Activated CD4-positive, alpha-beta T cell treated with anti-CD3 and anti-CD28 coated beads, Interleukin-10, Interleukin-2, amounts not matched to agents 100 ng/mL and 50 ng/mL, durations not matched to agents 16 hours and 8 hours (primary cell): ENCODE data around the gene AFAP1L1.
A peak's percentile ranks its signal among the peaks of the same experiment; 100 is the strongest.

Experiments used
- DNase-seq: peaks from one replicate; pipeline ENCODE4 v3.0.0-alpha.2; 2020

Gene AFAP1L1

DNA sequence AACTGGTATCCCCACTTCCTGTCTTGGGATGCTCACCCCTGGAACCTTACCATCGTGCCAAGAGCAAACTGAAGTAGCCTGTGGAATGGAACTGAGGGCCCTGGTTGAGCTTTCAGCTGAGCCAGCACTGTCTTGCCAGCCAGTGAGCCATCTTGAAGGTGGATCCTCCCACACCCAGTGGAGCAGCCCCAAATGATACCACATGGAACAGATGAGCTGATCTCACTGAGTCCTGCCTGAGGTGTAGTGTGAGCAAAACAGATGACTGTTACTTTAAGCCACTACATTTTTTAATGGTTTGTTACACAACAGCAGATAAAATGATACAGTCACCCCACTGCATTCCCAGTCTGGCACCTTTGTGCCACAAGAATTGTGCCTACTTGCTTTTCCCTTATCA is 84.0 kb downstream of the AFAP1L1 start:
- peak; percentile 49 for DNase-seq

DNA sequence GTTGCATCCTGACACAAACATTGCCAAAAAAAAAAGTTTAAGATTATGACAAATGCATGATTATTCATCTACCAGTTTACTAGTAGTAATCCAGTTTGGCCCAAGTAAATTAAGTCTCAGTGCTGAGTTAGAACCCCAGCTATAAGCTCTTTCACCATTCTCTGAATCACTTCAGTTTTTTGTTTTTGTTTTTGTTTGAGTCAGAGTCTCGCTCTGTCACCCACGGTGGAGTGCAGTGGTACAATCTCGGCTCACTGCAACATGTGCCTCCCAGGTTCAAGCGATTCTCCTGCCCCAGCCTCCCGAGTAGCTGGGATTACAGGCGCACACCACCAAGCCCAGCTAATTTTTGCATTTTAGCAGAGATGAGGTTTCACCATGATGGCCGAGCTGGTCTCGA is 84.7 kb downstream of the AFAP1L1 start:
- peak; percentile 68 for DNase-seq

DNA sequence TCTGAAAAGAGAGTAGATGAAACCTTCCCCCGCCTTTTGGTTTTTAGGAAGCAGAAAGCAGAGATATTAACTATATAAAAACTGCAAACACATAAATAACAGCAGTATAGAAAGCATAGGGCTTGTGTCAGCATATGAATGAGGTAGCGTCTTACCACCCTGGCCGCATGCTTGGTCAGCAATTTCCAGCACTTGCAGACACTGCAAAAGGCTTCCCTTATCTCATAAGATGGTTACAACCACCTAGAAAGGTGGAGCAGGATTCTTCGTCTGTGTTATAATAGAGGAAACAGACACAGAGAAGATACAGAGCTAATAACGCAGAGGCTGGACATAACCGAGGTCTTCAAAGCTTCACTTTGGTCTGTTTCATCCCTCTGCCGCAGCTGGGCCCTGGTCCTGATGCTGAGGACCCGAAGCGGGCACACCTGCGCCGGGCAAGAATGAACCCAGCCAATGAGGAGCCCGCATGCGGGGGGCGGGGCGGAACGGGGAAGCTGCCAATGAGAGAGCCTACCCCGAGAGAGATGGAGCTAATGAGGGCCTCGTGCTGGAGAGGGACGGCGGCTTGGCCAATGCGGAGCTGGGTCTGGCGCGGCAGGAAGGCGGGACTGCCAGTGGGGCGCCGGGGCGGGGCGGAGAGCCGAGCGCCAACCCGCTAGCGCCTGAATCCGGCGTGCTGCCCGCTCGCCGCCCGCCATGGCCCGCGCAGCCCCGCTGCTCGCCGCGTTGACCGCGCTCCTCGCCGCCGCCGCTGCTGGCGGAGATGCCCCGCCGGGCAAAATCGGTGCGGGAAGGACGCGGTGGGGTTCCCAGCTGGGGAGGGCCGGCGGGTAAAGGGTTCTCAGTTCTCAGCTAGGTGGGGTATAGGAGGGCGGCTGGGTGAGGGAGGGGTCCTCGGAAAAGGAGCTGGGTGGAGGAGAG is 86.0 kb downstream of the AFAP1L1 start, which contains the start of gene PCYOX1L:
Gene PCYOX1L (plus strand): TSS at position 677 of the 924 bp plus-strand sequence. CDS start 23 bp downstream, at position 700.
- peak; percentile 98 for DNase-seq

- DNase-seq = peak; percentile 49
Observed at GRCh38 chr5:149358294-149358651, 86.6 kb downstream of the AFAP1L1 start.

GRCh38 chr5:149358868-149359495 is 87.3 kb downstream of the AFAP1L1 start:
- DNase-seq = no peak

GRCh38 chr5:149360272-149360671 is 88.6 kb downstream of the AFAP1L1 start:
- no peak for DNase-seq

GRCh38 chr5:149362541-149362940 is 90.9 kb downstream of the AFAP1L1 start:
- DNase-seq = no peak

- no peak for DNase-seq
Observed at GRCh38 chr5:149363358-149363757, 91.7 kb downstream of the AFAP1L1 start.

DNA sequence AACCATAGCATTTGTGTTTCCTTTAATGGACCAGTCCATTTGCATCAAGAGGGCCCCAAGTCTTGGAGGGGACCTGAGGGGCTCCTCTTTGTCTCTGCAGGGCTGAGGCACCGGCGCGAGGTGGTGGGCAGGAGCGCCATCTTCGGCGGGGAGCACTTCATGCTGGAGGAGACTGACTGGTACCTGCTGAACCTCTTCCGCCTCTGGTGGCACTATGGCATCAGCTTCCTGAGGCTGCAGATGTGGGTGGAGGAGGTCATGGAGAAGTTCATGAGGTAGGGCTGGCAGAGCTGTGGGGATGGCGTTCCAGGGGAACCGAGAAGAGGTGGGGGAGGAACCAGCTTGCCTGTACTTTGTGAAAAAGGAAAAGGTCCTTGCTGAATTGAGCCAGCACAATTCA is 92.3 kb downstream of the AFAP1L1 start:
- DNase-seq = no peak

GRCh38 chr5:149364719-149365118 is 93.1 kb downstream of the AFAP1L1 start:
- DNase-seq = no peak

- DNase-seq = no peak
Observed at GRCh38 chr5:149365418-149365817, 93.8 kb downstream of the AFAP1L1 start.

- DNase-seq = no peak
Observed at GRCh38 chr5:149366169-149366729, 94.6 kb downstream of the AFAP1L1 start.

DNA sequence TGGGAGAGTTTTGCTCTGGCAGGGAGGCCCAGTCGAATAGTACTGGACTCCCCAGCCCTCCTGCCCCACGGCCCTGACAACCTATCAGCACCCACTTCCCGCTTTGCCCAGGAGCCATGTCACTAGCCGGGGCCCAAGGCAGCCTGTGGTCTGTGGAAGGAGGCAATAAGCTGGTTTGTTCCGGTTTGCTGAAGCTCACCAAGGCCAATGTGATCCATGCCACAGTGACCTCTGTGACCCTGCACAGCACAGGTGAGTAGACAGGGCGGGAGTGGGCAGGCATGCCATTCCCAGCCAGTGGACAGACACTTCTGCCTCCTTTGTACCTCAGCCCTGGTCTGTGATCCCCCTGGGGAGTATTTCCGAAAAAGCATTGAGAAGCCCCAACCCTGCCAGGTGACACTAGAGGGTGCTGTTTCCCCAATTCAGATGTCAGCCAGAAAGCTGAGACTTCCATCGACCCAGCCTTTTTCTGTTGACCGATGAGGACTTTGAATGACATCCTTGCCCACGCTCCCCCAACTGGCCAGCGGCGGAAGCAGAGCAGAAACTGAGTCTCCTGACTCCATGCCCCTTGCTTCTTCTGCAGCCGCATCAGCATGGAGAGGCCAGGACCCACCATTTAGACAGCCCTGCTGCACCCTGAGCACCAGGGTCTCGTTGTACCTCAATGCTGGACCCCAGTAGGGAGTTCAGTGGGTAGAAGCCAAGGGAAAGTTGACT is 95.8 kb downstream of the AFAP1L1 start:
- peak; percentile 60 for DNase-seq

DNA sequence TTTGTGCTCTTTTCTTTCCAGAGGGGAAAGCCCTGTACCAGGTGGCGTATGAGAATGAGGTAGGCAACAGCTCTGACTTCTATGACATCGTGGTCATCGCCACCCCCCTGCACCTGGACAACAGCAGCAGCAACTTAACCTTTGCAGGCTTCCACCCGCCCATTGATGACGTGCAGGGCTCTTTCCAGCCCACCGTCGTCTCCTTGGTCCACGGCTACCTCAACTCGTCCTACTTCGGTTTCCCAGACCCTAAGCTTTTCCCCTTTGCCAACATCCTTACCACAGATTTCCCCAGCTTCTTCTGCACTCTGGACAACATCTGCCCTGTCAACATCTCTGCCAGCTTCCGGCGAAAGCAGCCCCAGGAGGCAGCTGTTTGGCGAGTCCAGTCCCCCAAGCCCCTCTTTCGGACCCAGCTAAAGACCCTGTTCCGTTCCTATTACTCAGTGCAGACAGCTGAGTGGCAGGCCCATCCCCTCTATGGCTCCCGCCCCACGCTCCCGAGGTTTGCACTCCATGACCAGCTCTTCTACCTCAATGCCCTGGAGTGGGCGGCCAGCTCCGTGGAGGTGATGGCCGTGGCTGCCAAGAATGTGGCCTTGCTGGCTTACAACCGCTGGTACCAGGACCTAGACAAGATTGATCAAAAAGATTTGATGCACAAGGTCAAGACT is 96.5 kb downstream of the AFAP1L1 start:
- no peak for DNase-seq

DNA sequence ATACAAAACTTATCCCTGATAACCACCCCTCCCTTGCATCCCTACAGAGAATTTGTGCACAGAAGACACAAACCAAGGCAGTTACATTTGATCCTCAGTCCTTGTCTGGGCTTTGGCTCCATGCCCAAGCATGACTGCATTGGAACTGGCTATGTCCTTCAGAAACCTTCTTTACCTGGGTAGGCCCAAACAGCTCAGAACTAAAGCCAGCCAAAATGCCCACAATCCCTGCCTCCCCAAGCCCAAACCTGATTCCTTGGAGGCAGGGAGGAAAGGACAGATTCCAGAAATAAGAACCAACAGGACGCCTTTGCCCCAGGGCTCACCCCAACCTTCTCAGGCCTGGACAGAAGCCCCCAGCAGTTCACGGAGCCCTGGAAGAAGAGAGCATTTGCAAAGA is 99.2 kb downstream of the AFAP1L1 start:
- no peak for DNase-seq

DNA sequence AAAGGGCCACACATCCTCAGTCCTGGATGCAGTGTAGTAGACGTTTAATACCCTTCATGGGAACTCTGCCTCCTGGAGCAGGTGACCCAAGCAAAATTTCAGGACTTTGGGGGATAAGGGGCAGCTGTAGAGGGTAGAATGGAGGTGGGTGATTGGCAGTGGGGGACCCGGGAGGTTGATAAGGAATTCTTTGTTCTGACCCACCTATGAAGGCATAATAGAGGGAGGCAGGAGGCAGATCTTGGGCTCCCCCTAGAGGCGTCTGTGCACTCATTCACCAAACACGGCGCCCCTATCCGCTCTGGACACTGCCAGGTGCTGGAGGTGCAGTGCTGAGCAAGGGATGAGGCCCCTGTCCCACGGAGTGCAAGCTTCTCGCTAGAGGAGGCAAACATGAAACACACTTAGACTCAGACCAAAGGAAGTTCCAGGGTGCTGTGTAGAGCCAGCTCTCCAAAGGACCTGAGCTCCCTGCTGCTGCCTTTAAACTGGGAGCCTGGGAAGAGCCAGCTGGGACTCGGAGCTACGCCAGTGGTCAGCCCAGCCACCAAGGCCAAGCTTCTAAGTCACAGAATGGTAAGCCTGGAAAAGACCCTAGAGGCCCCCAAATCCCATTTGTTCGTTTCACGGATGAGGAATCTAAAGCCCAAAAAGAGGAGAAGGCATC is 99.8 kb downstream of the AFAP1L1 start:
- DNase-seq = peak; percentile 70

DNA sequence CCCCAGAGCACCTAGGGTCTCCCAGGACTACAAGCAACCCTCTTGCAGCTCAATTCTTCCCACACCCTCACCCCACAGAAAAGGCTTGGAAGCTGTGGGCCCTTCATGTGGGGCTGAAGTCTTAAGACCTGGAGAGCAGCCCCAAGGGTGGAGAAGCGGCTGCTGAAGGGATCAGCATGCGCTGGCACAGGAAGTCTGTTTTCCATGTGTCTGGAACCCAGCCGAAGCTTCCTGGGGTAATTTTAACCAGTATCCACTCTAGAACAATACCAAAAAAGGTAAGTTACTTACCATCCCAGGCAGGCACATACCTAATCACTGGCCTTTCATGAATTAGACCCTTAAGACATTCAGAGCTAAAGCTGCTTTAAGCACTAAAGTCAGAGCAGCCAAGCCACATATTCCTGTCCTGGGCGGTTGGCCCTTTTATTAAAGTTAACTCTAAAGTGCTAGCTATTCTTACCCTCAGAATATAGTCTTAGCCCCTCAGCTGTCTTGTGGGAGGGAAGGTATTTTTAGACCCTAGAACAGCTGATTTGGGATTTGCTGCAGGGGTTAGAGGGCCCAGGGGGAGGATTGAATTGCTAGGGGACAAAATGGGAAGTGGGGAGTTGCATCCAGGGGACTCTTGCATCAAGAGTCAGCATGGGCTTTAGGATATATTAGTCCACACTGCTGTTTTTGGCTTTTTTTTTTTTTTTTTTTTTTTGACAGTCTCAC is 100.6 kb downstream of the AFAP1L1 start:
- no peak for DNase-seq

GRCh38 chr5:149372932-149373331 is 101.3 kb downstream of the AFAP1L1 start:
- DNase-seq = no peak

DNA sequence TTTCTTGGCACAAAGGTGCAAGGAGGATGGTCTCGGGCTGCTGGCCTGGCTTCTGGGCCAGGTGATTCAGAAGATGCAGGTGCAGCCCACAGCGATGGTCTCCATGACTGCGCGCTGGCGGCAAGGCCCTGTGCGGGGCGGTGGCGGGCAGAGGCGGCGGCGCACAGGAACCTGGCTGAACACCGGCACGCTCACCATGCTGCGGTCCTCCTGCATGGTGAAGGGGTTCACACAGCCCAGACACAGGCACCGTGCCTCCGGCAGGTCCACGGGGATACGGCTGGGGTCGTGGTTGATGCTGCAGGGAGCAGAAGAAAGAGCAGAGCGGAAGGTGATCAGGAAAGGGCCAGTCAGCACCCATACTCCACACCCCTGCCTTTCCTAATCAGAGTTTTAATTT is 102.6 kb downstream of the AFAP1L1 start:
- DNase-seq = no peak

DNA sequence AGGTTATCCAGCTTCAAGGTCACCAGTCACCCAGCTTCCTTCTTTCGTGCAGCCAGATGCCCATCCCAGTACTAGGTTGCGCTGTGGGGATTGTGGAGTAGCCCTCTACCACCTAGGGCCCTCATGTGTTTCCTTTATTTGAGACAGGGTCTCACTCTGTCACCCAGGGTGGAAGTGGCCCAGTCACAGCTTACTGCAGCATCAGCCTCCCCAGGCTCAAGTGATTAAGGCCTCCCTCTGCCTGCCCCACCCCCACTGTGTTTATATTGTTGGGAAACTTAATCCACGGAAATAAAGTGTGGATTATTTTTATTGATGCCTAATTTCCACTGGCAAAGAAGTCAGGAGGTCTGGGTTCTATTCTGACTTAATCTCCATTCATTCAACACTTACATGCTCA is 103.1 kb downstream of the AFAP1L1 start:
- DNase-seq = no peak

GRCh38 chr5:149375434-149375833 is 103.8 kb downstream of the AFAP1L1 start:
- no peak for DNase-seq
